ENCODE data around the gene PABPC1L. TPM values are rescaled to one million over a fixed set of nuclear protein-coding genes. Genes with fewer than 3 reads are reported as not detected.

The PABPC1L gene
- total and polyA plus RNA-seq, 2 of the 13 experiments (the other 11 are each of a cell fraction or from before 2014, with no cell fraction given) = 30.8 to 252 TPM

DNA sequence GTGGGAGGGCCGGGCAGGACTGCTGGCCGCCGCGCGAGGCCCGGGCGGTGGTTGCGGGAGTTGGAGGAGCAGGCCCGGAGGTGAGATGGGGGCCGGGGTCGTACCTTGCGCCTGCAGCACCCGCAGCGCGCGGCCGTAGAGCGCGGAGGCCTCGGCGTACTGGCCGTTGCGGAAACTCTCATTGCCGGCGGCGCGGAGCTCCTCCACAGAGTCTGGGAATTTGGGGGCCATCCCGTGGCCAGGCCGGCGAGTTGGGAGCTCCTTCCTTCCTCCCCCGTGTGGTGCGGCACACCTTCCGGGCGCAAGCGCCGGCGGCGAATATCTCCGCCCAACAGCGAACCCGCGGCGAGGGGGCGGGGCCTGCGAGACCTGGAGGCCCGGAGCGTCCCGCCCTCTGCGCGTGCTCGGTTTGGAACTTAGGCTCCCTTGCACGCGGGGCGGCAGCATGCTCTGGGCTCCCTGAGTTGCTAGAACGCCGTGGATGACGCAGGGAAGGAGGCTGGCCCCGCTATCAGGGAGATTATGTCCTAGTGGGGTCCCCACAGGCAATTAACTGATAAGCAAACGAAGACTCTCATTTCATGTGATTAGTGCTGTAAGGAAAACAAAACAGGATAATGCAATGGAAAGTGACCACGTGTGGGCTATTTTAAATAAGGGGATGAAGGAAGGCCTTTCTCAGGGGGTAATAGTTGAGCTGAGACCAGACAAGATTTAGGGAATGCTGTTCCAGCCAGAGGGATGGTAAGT lies 50.4 kb downstream of the PABPC1L start, which contains the start of gene TOMM34 (continued):
- TF ChIP-seq ZBTB33 (CRISPR knock-in tag; IDR thresholded peaks at IDR 0.05) = no peak
- TF ChIP-seq POLR2AphosphoS2 (IDR thresholded peaks at IDR 0.05; ENCODE audit: low read depth, low read length) = no peak
- 0 out of 2 replicates have a peak, but pooled peaks have one; percentile 17 for TF ChIP-seq TP53 (CRISPR knock-in tag; conservative IDR thresholded peaks at IDR 0.05)
- TF ChIP-seq MBNL3 (CRISPR knock-in tag; conservative IDR thresholded peaks at IDR 0.05) = no peak
- TF ChIP-seq CREM (IDR thresholded peaks at IDR 0.05) = peak; percentile 64; the same call in 1 of the 2 replicates
- TF ChIP-seq CREM (CRISPR knock-in tag; IDR thresholded peaks at IDR 0.05) = no peak
- TF ChIP-seq PCBP1 (IDR thresholded peaks at IDR 0.05; ENCODE audit: borderline replicate concordance, low read depth, low read length) = no peak
- no peak for TF ChIP-seq ZNF207 (IDR thresholded peaks at IDR 0.05; ENCODE audit: borderline replicate concordance)
- TF ChIP-seq ATAD3A (CRISPR knock-in tag; IDR thresholded peaks at IDR 0.05) = no peak
- peak; percentile 99 for TF ChIP-seq ZNF230 (CRISPR knock-in tag; IDR thresholded peaks at IDR 0.05)
- TF ChIP-seq ZKSCAN8 (CRISPR knock-in tag; IDR thresholded peaks at IDR 0.05; ENCODE audit: borderline replicate concordance) = peak; percentile 93; the same call in 1 of the 2 replicates
- peak; percentile 71; the same call in 1 of the 2 replicates for TF ChIP-seq ZNF3 (CRISPR knock-in tag; IDR thresholded peaks at IDR 0.05)
- TF ChIP-seq IKZF5 (CRISPR knock-in tag; IDR thresholded peaks at IDR 0.05) = peak; percentile 97
- TF ChIP-seq MBD4 (IDR thresholded peaks at IDR 0.05; ENCODE audit: borderline replicate concordance, low read length) = no peak
- peak; percentile 94 for TF ChIP-seq RNF2 (conservative IDR thresholded peaks at IDR 0.05; ENCODE audit: low read depth)
- peak; percentile 79; the same call in 1 of the 2 replicates for TF ChIP-seq ZBTB3 (CRISPR knock-in tag; IDR thresholded peaks at IDR 0.05; ENCODE audit: borderline replicate concordance, low read depth)
- peak; percentile 92 for TF ChIP-seq ZSCAN21 (CRISPR knock-in tag; IDR thresholded peaks at IDR 0.05; ENCODE audit: borderline replicate concordance)
- peak; percentile 82; the same call in 1 of the 2 replicates for TF ChIP-seq ZMYM2 (CRISPR knock-in tag; IDR thresholded peaks at IDR 0.05)
- no peak; the same call in 1 of the 2 replicates for TF ChIP-seq HMG20B (CRISPR knock-in tag; conservative IDR thresholded peaks at IDR 0.05)
- peak; percentile 88 for TF ChIP-seq ZNF574 (CRISPR knock-in tag; IDR thresholded peaks at IDR 0.05)
- peak; percentile 87; the same call in 1 of the 2 replicates for TF ChIP-seq PLSCR1 (CRISPR knock-in tag; IDR thresholded peaks at IDR 0.05; ENCODE audit: borderline replicate concordance)
- TF ChIP-seq MAFK (conservative IDR thresholded peaks at IDR 0.05 in 1 of 2, IDR thresholded peaks at IDR 0.05 in 1 of 2; ENCODE audit: low read length in 2 of 2) = no peak
- TF ChIP-seq FOXP1 (IDR thresholded peaks at IDR 0.05) = no peak
- TF ChIP-seq FOXP1 (CRISPR knock-in tag; IDR thresholded peaks at IDR 0.05) = peak; percentile 30; the same call in 1 of the 2 replicates
- TF ChIP-seq TMF1 (CRISPR knock-in tag; IDR thresholded peaks at IDR 0.05; ENCODE audit: low read depth) = peak; percentile 82
- no peak for TF ChIP-seq ZNF672 (CRISPR knock-in tag; IDR thresholded peaks at IDR 0.05)

Data from HepG2 (cell line).